Fibroblast of the conjunctiva (primary cell): ENCODE results near the gene KCNAB2.
"Not testable (repeated sequence)": the region's sequence is repeated elsewhere in the genome, so short reads cannot be mapped to it uniquely, and the experiment has no call there.

Experiments used
- DNase-seq: peaks from one replicate; pipeline ENCODE4 v3.0.0-alpha.2; 2010; ENCODE audit warnings: low read depth

KCNAB2 gene

DNA sequence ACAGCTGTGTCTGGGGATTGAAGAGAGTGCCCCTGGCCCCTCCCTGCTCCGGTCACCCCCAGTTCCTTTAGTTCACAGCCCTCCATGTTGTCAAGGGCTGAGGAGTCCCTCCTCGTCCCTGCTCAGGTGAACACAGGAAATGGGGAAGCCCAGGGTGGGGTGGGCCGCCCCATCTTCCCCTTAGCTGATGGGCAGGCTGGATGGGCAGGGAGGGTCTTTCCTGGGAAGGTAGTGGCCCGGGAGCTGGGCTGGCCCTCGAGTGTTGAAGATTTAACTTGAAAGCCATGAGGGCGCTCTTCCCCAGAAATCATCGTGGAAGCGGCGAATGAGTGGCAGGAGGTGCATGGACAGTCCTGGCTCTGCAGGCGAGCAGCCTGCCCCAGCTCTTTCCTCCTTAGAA is 35.1 kb upstream of the KCNAB2 start:
- no peak for DNase-seq

- no peak for DNase-seq
These were observed 34.3 kb upstream of the KCNAB2 start for GRCh38 chr1:6011161-6011945.

DNA sequence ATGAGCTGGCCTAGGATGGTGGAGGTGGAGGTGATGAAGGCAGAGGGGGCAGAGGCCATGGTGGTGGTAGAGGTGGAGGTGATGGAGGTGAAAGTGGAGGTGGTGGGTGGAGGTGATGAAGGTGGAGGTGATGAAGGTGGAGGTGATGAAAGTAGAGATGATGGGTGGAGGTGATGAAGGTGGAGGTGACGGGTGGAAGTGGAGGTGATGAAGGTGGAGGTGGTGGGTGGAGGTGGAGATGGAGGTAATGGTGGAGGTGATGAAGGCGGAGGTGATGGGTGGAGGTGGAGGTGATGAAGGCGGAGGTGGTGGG is 33.8 kb upstream of the KCNAB2 start:
- DNase-seq = no peak

DNA sequence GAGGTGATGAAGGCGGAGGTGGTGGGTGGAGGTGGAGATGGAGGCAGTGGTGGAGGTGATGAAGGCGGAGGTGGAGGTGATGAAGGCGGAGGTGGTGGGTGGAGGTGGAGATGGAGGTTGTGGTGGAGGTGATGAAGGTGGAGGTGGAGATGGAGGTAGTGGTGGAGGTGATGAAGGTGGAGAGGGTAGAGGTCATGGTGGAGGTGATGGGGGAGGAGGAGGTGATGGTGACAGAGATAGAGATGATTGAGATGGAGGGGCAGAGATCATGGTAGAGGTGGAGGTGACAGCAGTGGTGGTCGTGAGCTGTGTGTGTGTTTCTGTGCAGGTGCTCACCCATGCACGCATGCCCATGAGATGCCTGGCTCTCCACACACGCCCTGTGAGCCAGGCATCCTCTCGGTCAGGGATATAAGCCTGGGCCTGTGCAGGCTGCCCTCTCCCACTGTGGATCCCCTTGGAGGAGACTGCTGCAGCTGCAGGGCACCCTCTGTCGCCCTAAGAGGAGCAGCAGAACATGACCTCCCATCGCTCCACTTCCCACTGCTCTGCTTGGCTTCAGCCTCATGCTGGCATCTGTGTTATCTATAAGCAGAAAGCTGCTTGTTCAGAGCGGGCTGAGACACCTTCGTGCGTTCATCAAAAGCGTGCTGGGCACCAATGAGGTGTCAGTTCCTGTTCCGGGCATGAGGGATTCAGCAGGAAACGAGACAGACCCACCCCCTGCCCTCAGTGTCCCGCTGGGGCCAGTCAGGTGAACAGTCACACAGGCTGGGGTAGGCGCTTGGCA is 33.0 kb upstream of the KCNAB2 start:
- DNase-seq = no peak

GRCh38 chr1:6013491-6013890 is 32.2 kb upstream of the KCNAB2 start:
- DNase-seq = no peak

DNA sequence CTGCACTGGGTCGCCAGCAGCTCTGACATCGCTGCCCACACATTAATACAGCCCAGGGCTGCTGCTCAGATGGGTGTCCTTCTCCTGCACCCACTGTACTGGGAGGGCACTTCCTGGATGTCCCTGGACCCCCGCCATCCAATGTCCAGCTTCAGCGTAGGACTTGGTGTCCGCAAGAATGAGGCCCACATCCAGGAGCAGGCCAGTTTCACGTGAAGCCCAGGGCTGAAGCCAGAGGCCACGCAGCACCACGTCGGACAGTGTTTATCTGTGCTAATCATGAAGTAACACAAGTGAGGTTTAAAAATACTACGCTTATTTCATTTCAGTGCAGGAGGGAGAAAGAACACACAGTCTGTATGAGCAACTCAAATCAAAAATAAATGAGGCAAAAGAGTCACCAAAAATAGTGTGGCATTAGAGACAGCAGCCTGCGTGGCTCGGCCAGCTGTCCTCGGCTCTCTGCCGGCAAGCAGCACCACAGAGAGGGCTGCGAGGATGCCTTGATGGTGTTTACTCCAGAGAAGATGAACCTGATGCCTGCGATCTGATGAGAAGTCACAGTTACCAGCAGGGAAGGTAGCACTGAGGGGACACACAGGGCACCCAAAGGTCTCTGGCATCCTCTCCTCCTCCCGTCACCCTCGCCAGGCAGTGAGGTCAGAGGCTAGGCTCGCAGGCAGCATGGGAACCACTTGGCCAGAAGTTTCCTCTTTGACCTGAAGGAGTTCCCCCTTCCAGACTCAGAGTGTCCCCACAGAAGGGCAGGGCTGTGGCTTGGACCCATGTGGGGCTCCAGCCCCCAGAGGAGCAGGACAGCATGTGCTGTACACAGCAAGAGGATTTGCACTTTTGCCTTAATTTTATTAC is 31.3 kb upstream of the KCNAB2 start:
- DNase-seq = no peak

DNA sequence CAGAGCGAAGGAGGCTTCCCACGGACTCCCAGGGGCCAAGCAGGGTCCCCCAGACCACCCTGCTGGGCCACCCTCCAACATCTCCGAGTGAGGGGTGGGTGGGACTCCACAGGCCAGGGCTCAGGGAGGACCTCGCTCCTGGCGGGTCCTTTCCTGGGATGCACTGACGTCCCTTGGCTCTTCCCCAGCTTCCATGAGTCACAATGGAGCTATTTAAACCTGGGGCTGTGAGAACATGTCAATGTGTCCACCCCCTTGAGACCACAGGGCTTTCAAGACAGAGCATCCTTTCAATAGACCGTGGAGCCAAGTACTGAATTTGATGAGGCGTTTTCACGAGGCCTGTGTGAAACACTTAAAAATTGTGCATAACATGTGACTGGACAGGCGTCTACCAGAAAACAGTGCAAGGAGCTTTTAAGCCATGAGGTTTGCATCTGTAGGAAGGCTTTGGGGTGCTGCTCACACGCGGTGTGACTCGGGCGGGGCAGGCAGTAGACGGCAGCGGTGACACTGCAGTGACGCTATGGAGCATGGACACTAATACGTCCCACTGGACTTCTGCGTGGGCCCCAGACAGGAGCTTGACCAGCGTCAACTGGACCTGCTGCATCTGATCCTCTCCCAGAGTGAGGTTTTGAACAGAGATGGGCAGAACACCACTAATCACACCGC is 29.4 kb upstream of the KCNAB2 start:
- no peak for DNase-seq

GRCh38 chr1:6017654-6018053 is 28.0 kb upstream of the KCNAB2 start:
- not testable (repeated sequence) for DNase-seq

GRCh38 chr1:6019166-6019845 is 26.4 kb upstream of the KCNAB2 start:
- no peak for DNase-seq

DNA sequence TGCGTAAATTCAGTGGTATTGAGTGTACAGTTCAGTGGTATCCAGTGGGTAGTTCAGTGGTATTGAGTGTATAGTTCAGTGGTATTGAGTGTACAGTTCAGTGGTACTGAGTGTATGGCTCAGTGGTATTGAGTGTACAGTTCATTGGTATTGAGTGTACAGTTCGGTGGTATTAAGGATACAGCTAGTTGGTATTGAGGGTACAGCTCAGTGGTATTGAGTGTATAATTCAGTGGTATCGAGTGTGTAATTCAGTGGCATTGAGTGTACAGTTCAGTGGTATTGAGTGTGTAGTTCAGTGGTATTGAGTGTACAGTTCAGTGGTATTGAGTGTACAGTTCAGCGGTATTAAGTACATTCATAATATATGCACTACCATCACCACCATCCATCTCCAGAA is 23.5 kb upstream of the KCNAB2 start:
- DNase-seq = no peak

DNA sequence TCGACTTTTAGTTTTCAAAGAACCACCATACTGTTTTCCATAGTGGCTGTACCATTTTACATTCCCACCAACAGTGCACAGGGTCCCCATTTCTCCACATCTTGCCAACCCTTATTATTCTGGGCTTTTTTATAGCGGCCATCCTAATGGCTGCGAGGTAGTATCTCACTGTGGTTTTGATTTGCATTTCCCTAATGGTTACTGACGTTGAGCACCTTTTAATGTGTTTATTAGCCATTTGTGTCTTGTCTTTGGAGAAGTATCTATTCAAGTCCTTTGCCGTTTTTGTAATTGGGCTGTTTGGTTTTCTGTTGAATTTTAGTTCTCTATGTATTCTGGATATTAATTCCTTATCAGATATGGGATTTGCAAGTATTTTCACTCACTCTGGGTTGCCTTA is 22.3 kb upstream of the KCNAB2 start:
- no peak for DNase-seq

- DNase-seq = no peak
These were observed 21.3 kb upstream of the KCNAB2 start for GRCh38 chr1:6024376-6024775.

DNA sequence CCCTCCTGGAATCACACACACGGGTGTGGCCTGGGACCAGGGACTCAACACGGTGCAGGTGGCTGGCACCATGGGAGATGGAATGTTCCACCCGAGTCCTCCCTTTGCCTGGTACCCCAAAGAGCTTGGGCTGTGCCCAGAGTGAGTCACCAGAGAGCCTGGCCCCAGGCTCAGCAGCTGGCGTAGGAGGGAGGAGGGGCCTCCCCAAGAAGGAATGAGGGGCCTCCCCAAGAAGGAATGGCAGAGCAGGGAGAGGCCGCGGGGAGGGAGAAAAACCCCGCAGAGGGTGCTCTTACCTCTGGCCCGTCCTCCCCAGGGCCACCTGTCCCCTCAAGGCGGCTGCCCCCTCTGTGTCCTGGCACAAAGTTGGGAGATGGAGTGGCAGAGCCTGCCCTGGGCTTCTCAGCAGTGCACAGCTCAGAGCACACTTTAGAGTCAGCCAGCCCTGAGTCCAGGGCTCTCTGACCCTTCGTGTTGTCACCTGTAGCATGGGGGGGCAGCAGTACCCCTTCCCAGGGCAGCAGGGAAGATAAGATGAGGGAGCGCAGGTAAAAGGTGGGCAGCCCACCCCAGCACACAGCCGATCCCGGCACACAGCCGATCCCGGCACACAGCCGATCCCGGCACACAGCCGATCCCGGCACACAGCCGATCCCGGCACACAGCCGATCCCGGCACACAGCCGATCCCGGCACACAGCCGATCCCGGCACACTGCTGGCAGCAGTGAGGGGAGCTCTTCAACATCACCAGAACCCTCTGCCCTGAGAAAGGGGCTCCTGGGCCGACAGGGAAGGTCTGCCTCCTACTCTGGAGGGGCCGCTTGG is 20.2 kb upstream of the KCNAB2 start:
- no peak for DNase-seq

DNA sequence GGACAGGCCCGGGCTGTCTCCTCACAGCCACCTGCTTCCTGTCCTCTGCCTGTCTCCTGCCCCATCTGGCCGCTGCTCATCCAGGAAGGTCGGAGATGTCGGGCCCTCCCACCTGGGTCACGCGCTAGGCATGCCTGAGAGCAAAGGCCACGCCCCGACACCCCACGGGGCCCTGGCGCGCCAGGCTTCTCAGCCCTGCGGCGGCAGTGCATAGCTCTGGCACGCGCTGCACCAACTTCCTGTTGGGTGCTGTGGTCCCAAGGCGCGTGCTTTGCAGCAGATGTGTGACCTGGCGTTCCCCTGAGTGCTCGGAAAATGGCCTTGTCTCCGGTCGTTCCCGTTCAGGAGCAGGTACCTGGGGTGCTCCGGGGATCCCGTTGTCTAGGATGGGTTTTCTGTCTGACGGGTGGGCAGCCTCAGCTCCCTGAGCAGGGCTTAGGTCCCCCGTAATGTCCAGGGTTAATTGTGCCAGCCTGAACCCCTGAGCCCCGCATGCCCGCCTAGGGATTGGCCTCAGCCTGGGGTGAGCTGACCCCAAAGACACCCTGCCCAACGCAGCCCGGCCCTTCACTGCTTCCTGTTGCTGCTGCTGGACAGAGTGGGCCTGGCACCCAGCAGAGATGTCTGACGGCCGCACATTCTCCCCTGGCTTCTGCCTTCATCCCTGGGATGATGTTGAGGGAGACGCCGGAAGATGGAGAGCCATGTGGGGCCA is 19.4 kb upstream of the KCNAB2 start:
- DNase-seq = no peak

DNA sequence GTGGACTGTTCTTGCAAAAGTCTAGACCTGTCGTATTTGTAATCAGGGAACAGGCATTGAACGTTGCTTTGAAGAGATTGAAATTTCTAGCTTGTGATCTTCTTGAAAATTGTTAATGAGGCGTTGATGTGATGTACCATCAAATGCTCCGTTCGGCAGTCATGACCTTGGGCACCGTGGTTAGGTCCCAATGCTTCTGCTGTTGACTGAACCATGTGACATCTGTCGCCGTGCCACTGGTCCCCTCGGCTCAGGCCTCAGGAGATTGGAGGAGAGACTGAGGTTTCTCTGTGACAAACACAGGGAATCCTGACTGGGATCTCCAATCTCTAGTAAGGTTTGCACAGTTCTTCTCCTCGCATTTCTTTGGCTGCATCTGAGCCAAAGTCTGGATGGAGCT is 18.1 kb upstream of the KCNAB2 start:
- no peak for DNase-seq

- DNase-seq = no peak
These were observed 17.4 kb upstream of the KCNAB2 start for GRCh38 chr1:6028042-6028850.

- no peak for DNase-seq
These were observed 16.3 kb upstream of the KCNAB2 start for GRCh38 chr1:6029351-6029750.

DNA sequence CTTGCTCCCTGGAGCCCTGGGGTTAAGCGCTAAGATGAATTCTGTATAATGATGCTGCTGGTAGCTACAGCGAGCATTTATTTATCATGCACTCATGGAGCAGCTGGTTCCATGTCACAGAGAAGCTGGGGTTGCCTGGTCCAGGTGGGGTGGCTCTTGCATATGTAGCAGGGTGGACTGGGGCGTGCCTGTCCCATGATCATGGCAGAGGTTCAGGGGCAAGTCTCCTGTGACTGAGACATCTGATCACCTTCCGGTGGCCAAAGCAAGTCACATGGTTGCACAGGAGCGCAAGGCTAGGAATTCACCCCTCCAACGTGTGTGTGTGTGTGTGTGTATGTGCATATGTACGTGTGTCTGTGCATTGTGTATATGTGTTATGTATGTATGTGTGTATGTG is 15.6 kb upstream of the KCNAB2 start:
- no peak for DNase-seq
